ENCODE data around the gene MERTK.

DNA sequence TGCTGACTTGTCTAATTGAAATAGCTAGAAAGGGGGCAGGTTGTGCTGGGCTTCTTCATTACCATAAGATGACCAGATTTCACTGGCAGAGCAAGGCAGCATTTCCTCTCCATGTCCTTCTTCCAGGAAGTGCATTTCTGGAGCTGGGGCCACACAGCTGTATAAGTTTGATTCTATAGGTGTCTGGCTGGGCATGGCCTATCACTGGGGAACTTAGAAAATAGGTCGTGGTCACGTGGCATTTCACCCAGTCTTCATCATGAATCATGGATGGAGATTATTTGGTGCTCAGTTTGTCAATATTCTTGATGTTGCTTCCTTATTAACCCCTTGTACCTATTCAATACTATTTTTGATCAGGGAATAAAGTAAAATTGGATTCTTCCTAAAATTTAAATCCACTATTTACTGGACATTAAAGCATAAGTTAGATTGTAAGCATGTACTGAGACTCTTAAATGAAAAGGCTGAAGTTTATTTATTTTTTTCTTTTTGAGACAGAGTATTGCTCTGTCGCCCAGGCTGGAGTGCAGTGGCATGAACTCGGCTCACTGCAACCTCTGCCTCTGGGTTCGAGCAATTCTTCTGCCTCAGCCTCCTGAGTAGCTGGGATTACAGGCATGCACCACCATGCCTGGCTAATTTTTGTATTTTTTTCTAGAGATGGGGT lies 107.1 kb downstream of the MERTK start:
- TF ChIP-seq EZH2phosphoT487 (IDR thresholded peaks at IDR 0.05; ENCODE audit: insufficient read depth, low read depth) (no peak), EZH2 (IDR thresholded peaks at IDR 0.05; ENCODE audit: insufficient read depth, poor library complexity, severe bottlenecking) (no peak)

All from GM23248 (cell line).